ENCODE measurements around the gene COL4A4. TPM values are rescaled to one million over a fixed set of nuclear protein-coding genes. Genes with fewer than 3 reads are reported as not detected.

COL4A4 gene
- total RNA-seq, 1 donor from 2014 or later: 2.5 TPM

GRCh38 chr2:227022608-227023007 is 141.4 kb downstream of the COL4A4 start:
- H3K4me1 ChIP-seq: no peaks in the 10 kb centered on the region
- no peak overlapping the region for H3K27ac ChIP-seq
- TF ChIP-seq CTCF (IDR thresholded peaks at IDR 0.05) (no peak), POLR2A (IDR thresholded peaks at IDR 0.05) (no peak), POLR2AphosphoS5 (IDR thresholded peaks at IDR 0.05; ENCODE audit: insufficient read depth in 1 of 2, low read depth in 1 of 2) (no peak)
- H3K36me3 ChIP-seq: no peaks in the 10 kb centered on the region
- H3K4me3 ChIP-seq: no peak overlapping the region
- no peak for DNase-seq (ENCODE audit: extremely low spot score in 2 of 2)
- intact Hi-C loops (cut with DNase I): no loop called here
- H3K27me3 ChIP-seq: no peaks in the 10 kb centered on the region
- no peaks in the 10 kb centered on the region for H3K9me3 ChIP-seq

- Histone ChIP-seq H3K9me3 (no peaks in the 10 kb centered on the region), H3K36me3 (no peaks in the 10 kb centered on the region), H3K4me3 (no peak overlapping the region), H3K27me3 (no peaks in the 10 kb centered on the region), H3K4me1 (no peaks in the 10 kb centered on the region), H3K27ac (no peak overlapping the region)
- intact Hi-C loops (cut with DNase I): no loop called here
- DNase-seq (ENCODE audit: extremely low spot score in 2 of 2): no peak
- TF ChIP-seq CTCF (IDR thresholded peaks at IDR 0.05): no peak
- no peak for TF ChIP-seq POLR2AphosphoS5 (IDR thresholded peaks at IDR 0.05; ENCODE audit: insufficient read depth in 1 of 2, low read depth in 1 of 2)
These were observed 143.6 kb downstream of the COL4A4 start for GRCh38 chr2:227020416-227020815.

- intact Hi-C loops (cut with DNase I): no loop called here
- no peak for DNase-seq (ENCODE audit: extremely low spot score in 2 of 2)
- TF ChIP-seq POLR2AphosphoS5 (IDR thresholded peaks at IDR 0.05; ENCODE audit: insufficient read depth in 1 of 2, low read depth in 1 of 2) (no peak), CTCF (IDR thresholded peaks at IDR 0.05) (no peak), POLR2A (IDR thresholded peaks at IDR 0.05) (no peak)
- Histone ChIP-seq H3K36me3 (no peaks in the 10 kb centered on the region), H3K27me3 (no peaks in the 10 kb centered on the region), H3K27ac (no peak overlapping the region), H3K9me3 (no peaks in the 10 kb centered on the region), H3K4me3 (no peak overlapping the region), H3K4me1 (no peaks in the 10 kb centered on the region)
These were observed 147.1 kb downstream of the COL4A4 start for GRCh38 chr2:227016894-227017293.

GRCh38 chr2:227013881-227014280 is 150.1 kb downstream of the COL4A4 start:
- no peak for TF ChIP-seq POLR2AphosphoS5 (IDR thresholded peaks at IDR 0.05; ENCODE audit: insufficient read depth in 1 of 2, low read depth in 1 of 2)
- no peak for TF ChIP-seq POLR2A (IDR thresholded peaks at IDR 0.05)
- TF ChIP-seq CTCF (IDR thresholded peaks at IDR 0.05): no peak
- no peak for DNase-seq (ENCODE audit: extremely low spot score in 2 of 2)
- Histone ChIP-seq H3K9me3 (no peaks in the 10 kb centered on the region), H3K4me3 (no peak overlapping the region), H3K27me3 (no peaks in the 10 kb centered on the region), H3K27ac (no peak overlapping the region), H3K36me3 (no peaks in the 10 kb centered on the region), H3K4me1 (no peaks in the 10 kb centered on the region)
- intact Hi-C loops (cut with DNase I): no loop called here

- no peak for TF ChIP-seq POLR2A (IDR thresholded peaks at IDR 0.05)
- no peak for TF ChIP-seq POLR2AphosphoS5 (IDR thresholded peaks at IDR 0.05; ENCODE audit: insufficient read depth in 1 of 2, low read depth in 1 of 2)
- TF ChIP-seq CTCF (IDR thresholded peaks at IDR 0.05): no peak
- Histone ChIP-seq H3K4me1 (no peaks in the 10 kb centered on the region), H3K4me3 (no peak overlapping the region), H3K27ac (no peak overlapping the region), H3K27me3 (no peaks in the 10 kb centered on the region), H3K9me3 (no peaks in the 10 kb centered on the region), H3K36me3 (no peaks in the 10 kb centered on the region)
- DNase-seq (ENCODE audit: extremely low spot score in 2 of 2): no peak
- intact Hi-C loops (cut with DNase I): no loop called here
These were observed 150.7 kb downstream of the COL4A4 start for GRCh38 chr2:227013330-227013729.

All from vagina (tissue), 2 donors.